ENCODE results near the gene AZGP1. TPM values are rescaled to one million over a fixed set of nuclear protein-coding genes. Genes with fewer than 3 reads are reported as not detected.
A peak's percentile ranks its signal among the peaks of the same experiment; 100 is the strongest.
"Not testable (repeated sequence)": the region's sequence is repeated elsewhere in the genome, so short reads cannot be mapped to it uniquely, and the experiment has no call there.

AZGP1 gene
- total RNA-seq, 1 donor from 2014 or later = not detected

GRCh38 chr7:100012385-100013327 lies 36.8 kb upstream of the AZGP1 start:
- intact Hi-C loops (cut with micrococcal nuclease); H3K27me3 Mint-ChIP-seq (ENCODE audit: low read depth); H3K27ac Mint-ChIP-seq; DNase-seq (ENCODE audit: low spot score); H3K4me3 Mint-ChIP-seq (ENCODE audit: low read depth); H3K9me3 Mint-ChIP-seq: not testable (repeated sequence)
- H3K36me3 Mint-ChIP-seq (ENCODE audit: low read depth) = peaks cover 11% of the 10 kb centered on the region
- H3K4me1 Mint-ChIP-seq (ENCODE audit: low read depth) = peaks cover 19% of the 10 kb centered on the region

- no peak overlapping the region for H3K4me3 Mint-ChIP-seq (ENCODE audit: low read depth)
- H3K36me3 Mint-ChIP-seq (ENCODE audit: low read depth) = peaks cover 6% of the 10 kb centered on the region
- no peak overlapping the region for H3K27ac Mint-ChIP-seq
- no peak for DNase-seq (ENCODE audit: low spot score)
- peaks cover 15% of the 10 kb centered on the region for H3K4me1 Mint-ChIP-seq (ENCODE audit: low read depth)
- intact Hi-C loops (cut with micrococcal nuclease) = no loop called here
- peaks cover 7% of the 10 kb centered on the region for H3K27me3 Mint-ChIP-seq (ENCODE audit: low read depth)
- H3K9me3 Mint-ChIP-seq = no peaks in the 10 kb centered on the region
These were observed 35.7 kb upstream of the AZGP1 start for GRCh38 chr7:100011516-100011915.

GRCh38 chr7:100010901-100011300 lies 35.1 kb upstream of the AZGP1 start:
- H3K4me1 Mint-ChIP-seq (ENCODE audit: low read depth) = peaks cover 10% of the 10 kb centered on the region
- DNase-seq (ENCODE audit: low spot score) = no peak
- no peak overlapping the region for H3K4me3 Mint-ChIP-seq (ENCODE audit: low read depth)
- H3K36me3 Mint-ChIP-seq (ENCODE audit: low read depth) = no peaks in the 10 kb centered on the region
- no peaks in the 10 kb centered on the region for H3K9me3 Mint-ChIP-seq
- intact Hi-C loops (cut with micrococcal nuclease) = no loop called here
- H3K27me3 Mint-ChIP-seq (ENCODE audit: low read depth) = peaks cover 7% of the 10 kb centered on the region
- H3K27ac Mint-ChIP-seq = no peak overlapping the region

- intact Hi-C loops (cut with micrococcal nuclease); H3K4me3 Mint-ChIP-seq (ENCODE audit: low read depth); H3K27ac Mint-ChIP-seq; H3K9me3 Mint-ChIP-seq; H3K4me1 Mint-ChIP-seq (ENCODE audit: low read depth); DNase-seq (ENCODE audit: low spot score); H3K27me3 Mint-ChIP-seq (ENCODE audit: low read depth); H3K36me3 Mint-ChIP-seq (ENCODE audit: low read depth): not testable (repeated sequence)
These were observed 34.1 kb upstream of the AZGP1 start for GRCh38 chr7:100009952-100010351.

GRCh38 chr7:100008525-100008924 lies 32.7 kb upstream of the AZGP1 start:
- H3K4me3 Mint-ChIP-seq (ENCODE audit: low read depth) = no peak overlapping the region
- H3K27me3 Mint-ChIP-seq (ENCODE audit: low read depth) = peaks cover 7% of the 10 kb centered on the region
- H3K36me3 Mint-ChIP-seq (ENCODE audit: low read depth) = no peaks in the 10 kb centered on the region
- peaks cover 3% of the 10 kb centered on the region for H3K4me1 Mint-ChIP-seq (ENCODE audit: low read depth)
- H3K27ac Mint-ChIP-seq = no peak overlapping the region
- intact Hi-C loops (cut with micrococcal nuclease) = no loop called here
- no peak for DNase-seq (ENCODE audit: low spot score)
- H3K9me3 Mint-ChIP-seq = no peaks in the 10 kb centered on the region

GRCh38 chr7:100007887-100008286 lies 32.1 kb upstream of the AZGP1 start:
- H3K9me3 Mint-ChIP-seq = no peaks in the 10 kb centered on the region
- H3K4me3 Mint-ChIP-seq (ENCODE audit: low read depth) = no peak overlapping the region
- H3K4me1 Mint-ChIP-seq (ENCODE audit: low read depth) = peaks cover 3% of the 10 kb centered on the region
- H3K36me3 Mint-ChIP-seq (ENCODE audit: low read depth) = no peaks in the 10 kb centered on the region
- intact Hi-C loops (cut with micrococcal nuclease) = no loop called here
- H3K27me3 Mint-ChIP-seq (ENCODE audit: low read depth) = peaks cover 7% of the 10 kb centered on the region
- H3K27ac Mint-ChIP-seq = no peak overlapping the region
- DNase-seq (ENCODE audit: low spot score) = no peak

GRCh38 chr7:100003711-100004661 lies 28.2 kb upstream of the AZGP1 start:
- H3K9me3 Mint-ChIP-seq = no peaks in the 10 kb centered on the region
- DNase-seq (ENCODE audit: low spot score) = no peak
- H3K4me3 Mint-ChIP-seq (ENCODE audit: low read depth) = no peak overlapping the region
- H3K27ac Mint-ChIP-seq = no peak overlapping the region
- intact Hi-C loops (cut with micrococcal nuclease) = no loop called here
- H3K36me3 Mint-ChIP-seq (ENCODE audit: low read depth) = no peaks in the 10 kb centered on the region
- peaks cover 7% of the 10 kb centered on the region for H3K27me3 Mint-ChIP-seq (ENCODE audit: low read depth)
- H3K4me1 Mint-ChIP-seq (ENCODE audit: low read depth) = peaks cover 3% of the 10 kb centered on the region

- intact Hi-C loops (cut with micrococcal nuclease) = no loop called here
- H3K36me3 Mint-ChIP-seq (ENCODE audit: low read depth) = no peaks in the 10 kb centered on the region
- H3K9me3 Mint-ChIP-seq = no peaks in the 10 kb centered on the region
- H3K4me1 Mint-ChIP-seq (ENCODE audit: low read depth) = peaks cover 10% of the 10 kb centered on the region
- H3K4me3 Mint-ChIP-seq (ENCODE audit: low read depth) = no peak overlapping the region
- DNase-seq (ENCODE audit: low spot score) = no peak
- no peaks in the 10 kb centered on the region for H3K27me3 Mint-ChIP-seq (ENCODE audit: low read depth)
- H3K27ac Mint-ChIP-seq = no peak overlapping the region
These were observed 24.4 kb upstream of the AZGP1 start for GRCh38 chr7:100000239-100000638.

GRCh38 chr7:99997545-99998137 lies 21.8 kb upstream of the AZGP1 start:
- intact Hi-C loops (cut with micrococcal nuclease) = loop anchor here (1.0 kb wide), 1 partner anchor 18 kb away; the partner anchor contains the start of gene ZKSCAN1
- peak overlapping the region; percentile 83 for H3K27ac Mint-ChIP-seq
- no peaks in the 10 kb centered on the region for H3K36me3 Mint-ChIP-seq (ENCODE audit: low read depth)
- H3K4me3 Mint-ChIP-seq (ENCODE audit: low read depth) = peak overlapping the region; percentile 66
- DNase-seq (ENCODE audit: low spot score) = peak; percentile 65
- H3K9me3 Mint-ChIP-seq = no peaks in the 10 kb centered on the region
- H3K4me1 Mint-ChIP-seq (ENCODE audit: low read depth) = peaks cover 10% of the 10 kb centered on the region
- no peaks in the 10 kb centered on the region for H3K27me3 Mint-ChIP-seq (ENCODE audit: low read depth)

- peak overlapping the region; percentile 83 for H3K27ac Mint-ChIP-seq
- no peaks in the 10 kb centered on the region for H3K9me3 Mint-ChIP-seq
- no peaks in the 10 kb centered on the region for H3K36me3 Mint-ChIP-seq (ENCODE audit: low read depth)
- no peak for DNase-seq (ENCODE audit: low spot score)
- H3K27me3 Mint-ChIP-seq (ENCODE audit: low read depth) = no peaks in the 10 kb centered on the region
- H3K4me1 Mint-ChIP-seq (ENCODE audit: low read depth) = peaks cover 10% of the 10 kb centered on the region
- intact Hi-C loops (cut with micrococcal nuclease) = loop anchor here (1.0 kb wide), 1 partner anchor 18 kb away; the partner anchor contains the start of gene ZKSCAN1
- peak overlapping the region; percentile 66 for H3K4me3 Mint-ChIP-seq (ENCODE audit: low read depth)
These were observed 21.1 kb upstream of the AZGP1 start for GRCh38 chr7:99996755-99997544.

- intact Hi-C loops (cut with micrococcal nuclease) = loop anchor here (1.0 to 5.0 kb wide), 3 partner anchors 58 to 137 kb away; partner anchors contain the start of gene ZNF3
- Mint-ChIP-seq H3K27ac (no peak overlapping the region), H3K4me1 (ENCODE audit: low read depth) (peaks cover 14% of the 10 kb centered on the region), H3K36me3 (ENCODE audit: low read depth) (no peaks in the 10 kb centered on the region), H3K4me3 (ENCODE audit: low read depth) (no peak overlapping the region), H3K27me3 (ENCODE audit: low read depth) (no peaks in the 10 kb centered on the region), H3K9me3 (no peaks in the 10 kb centered on the region)
- DNase-seq (ENCODE audit: low spot score) = no peak
These were observed 19.0 kb upstream of the AZGP1 start for GRCh38 chr7:99994819-99995218.
